GM23338 (cell line): ENCODE measurements around the gene NOVA2. TPM values are rescaled to one million over a fixed set of nuclear protein-coding genes. Genes with fewer than 3 reads are reported as not detected.

ENCODE experiments used
- ATAC-seq: fragments of 200-7000 bp; cut with Tn5 transposase; 3 replicates; pipeline ENCODE4 v1.9.1; 2020
- DNase-seq: peaks from one replicate; pipeline ENCODE4 v3.0.0-alpha.2; 2015; ENCODE audit warnings: low spot score
- H2AFZ ChIP-seq: fragments of 200-600 bp; sonication (generic); 2 replicates; pipeline ENCODE4 v1.8.0; 2016; ENCODE audit warnings: antibody characterized with exemption, mild to moderate bottlenecking, moderate library complexity
- H3F3A ChIP-seq: fragments of 200-600 bp; sonication (generic); replicated peaks from 2 replicates; pipeline ENCODE4 v1.8.0; 2017; ENCODE audit warnings: antibody characterized with exemption, mixed run types, low read depth
- H3K27ac ChIP-seq: fragments of 200-600 bp; sonication (generic); 2 replicates; pipeline ENCODE4 v1.6.1; 2016; ENCODE audit warnings: low read depth
- H3K27me3 ChIP-seq: fragments of 200-600 bp; sonication (generic); 2 replicates; pipeline ENCODE4 v1.8.0; 2016; ENCODE audit warnings: mild to moderate bottlenecking, mixed run types, moderate library complexity; ENCODE audit not compliant: insufficient read depth
- H3K36me3 ChIP-seq: fragments of 200-600 bp; sonication (generic); 2 replicates; pipeline ENCODE4 v1.8.0; 2016; ENCODE audit warnings: mild to moderate bottlenecking; ENCODE audit not compliant: insufficient read depth
- H3K4me1 ChIP-seq: fragments of 200-600 bp; sonication (generic); 2 replicates; pipeline ENCODE4 v1.8.0; 2016; ENCODE audit warnings: mild to moderate bottlenecking, moderate library complexity; ENCODE audit not compliant: insufficient read depth
- H3K4me2 ChIP-seq: fragments of 200-600 bp; sonication (generic); 2 replicates; pipeline ENCODE4 v1.7.1; 2017; ENCODE audit warnings: mixed run types
- H3K4me3 ChIP-seq: fragments of 200-600 bp; sonication (generic); 2 replicates; pipeline ENCODE4 v1.6.1; 2016; ENCODE audit warnings: mixed run types
- H3K79me2 ChIP-seq: fragments of 200-600 bp; sonication (generic); replicated peaks from 2 replicates; pipeline ENCODE4 v1.8.0; 2017; ENCODE audit warnings: mild to moderate bottlenecking; ENCODE audit not compliant: insufficient read depth
- H3K9me2 ChIP-seq: fragments of 200-600 bp; sonication (generic); 2 replicates; pipeline ENCODE4 v1.8.0; 2017; ENCODE audit not compliant: insufficient read depth
- H4K20me1 ChIP-seq: fragments of 200-600 bp; sonication (generic); replicated peaks from 2 replicates; pipeline ENCODE4 v1.8.0; 2017; ENCODE audit warnings: mild to moderate bottlenecking; ENCODE audit not compliant: insufficient read depth
- H3K27ac Mint-ChIP-seq: 2 replicates; pipeline ENCODE4 v1.8.0; 2020; ENCODE audit warnings: inconsistent platforms, mild to moderate bottlenecking, moderate library complexity, mixed read lengths
- H3K27me3 Mint-ChIP-seq: 3 replicates; pipeline ENCODE4 v1.8.0; 2022; ENCODE audit warnings: low read depth, mild to moderate bottlenecking, moderate library complexity, mixed read lengths, inconsistent platforms; ENCODE audit not compliant: insufficient read depth, poor library complexity
- H3K36me3 Mint-ChIP-seq: 3 replicates; pipeline ENCODE4 v1.8.0; 2021; ENCODE audit warnings: low read depth, mild to moderate bottlenecking, inconsistent platforms, moderate library complexity, mixed read lengths
- H3K4me1 Mint-ChIP-seq: 3 replicates; pipeline ENCODE4 v1.8.0; 2020; ENCODE audit warnings: mild to moderate bottlenecking, inconsistent platforms, mixed read lengths
- H3K4me3 Mint-ChIP-seq: 3 replicates; pipeline ENCODE4 v1.8.0; 2021; ENCODE audit warnings: moderate library complexity, mild to moderate bottlenecking, inconsistent platforms, mixed read lengths
- H3K9me3 Mint-ChIP-seq: 3 replicates; pipeline ENCODE4 v1.8.0; 2020; ENCODE audit warnings: moderate library complexity, mild to moderate bottlenecking, inconsistent platforms, mixed read lengths
- CREB1 ChIP-seq: fragments of 250-450 bp; sonication (Bioruptor Pico); IDR thresholded peaks from 2 replicates; pipeline ENCODE4 v1.5.0; 2020; ENCODE audit warnings: low read depth, mild to moderate bottlenecking, moderate library complexity
- CTCF ChIP-seq, 2 experiments: fragments of 200-600 bp in 1 of 2; sonication (generic) in 1 of 2; conservative IDR thresholded peaks; 2 replicates each; pipeline versions ENCODE4 v1.5.1 to v1.6.1; 2016 to 2017; ENCODE audit warnings: antibody characterized with exemption in 2 of 2, low read depth in 2 of 2, mild to moderate bottlenecking in 2 of 2, moderate library complexity in 1 of 2
- ETS1 ChIP-seq: IDR thresholded peaks from 2 replicates; pipeline ENCODE4 v1.6.1; 2016; ENCODE audit warnings: antibody characterized with exemption
- EZH2 ChIP-seq: fragments of 200-600 bp; sonication (generic); IDR thresholded peaks from one replicate; pipeline ENCODE4 v1.8.0; 2017; ENCODE audit warnings: antibody characterized with exemption, mild to moderate bottlenecking, low read depth; ENCODE audit not compliant: unreplicated experiment
- EZH2phosphoT487 ChIP-seq: fragments of 200-600 bp; sonication (generic); IDR thresholded peaks from one replicate; pipeline ENCODE4 v1.8.1; 2018; ENCODE audit warnings: antibody characterized with exemption; ENCODE audit not compliant: unreplicated experiment
- JUNB ChIP-seq: IDR thresholded peaks from one replicate; pipeline ENCODE4 v1.6.1; 2016; ENCODE audit warnings: antibody characterized with exemption; ENCODE audit not compliant: unreplicated experiment
- NANOG ChIP-seq: IDR thresholded peaks from 2 replicates; pipeline ENCODE4 v1.6.1; 2016; ENCODE audit warnings: antibody characterized with exemption, borderline replicate concordance
- POLR2AphosphoS5 ChIP-seq: IDR thresholded peaks from 2 replicates; pipeline ENCODE4 v1.6.1; 2016; ENCODE audit warnings: antibody characterized with exemption, low read depth
- STAT1 ChIP-seq: IDR thresholded peaks from one replicate; pipeline ENCODE4 v1.6.1; 2016; ENCODE audit warnings: antibody characterized with exemption; ENCODE audit not compliant: unreplicated experiment
- ZNF114 ChIP-seq: fragments of 250-450 bp; sonication (Bioruptor Pico); IDR thresholded peaks from 2 replicates; pipeline ENCODE4 v1.5.0; 2020; ENCODE audit warnings: mild to moderate bottlenecking, moderate library complexity
- ZNF331 ChIP-seq: fragments of 250-450 bp; sonication (Bioruptor Pico); IDR thresholded peaks from 2 replicates; pipeline ENCODE4 v1.5.0; 2020; ENCODE audit warnings: low read depth, mild to moderate bottlenecking, moderate library complexity
- ZNF462 ChIP-seq: fragments of 250-450 bp; sonication (Bioruptor Pico); IDR thresholded peaks from 2 replicates; pipeline ENCODE4 v1.5.0; 2020; ENCODE audit warnings: mild to moderate bottlenecking, moderate library complexity
- polyA plus RNA-seq: library from polyadenylated mRNA; unstranded; fragments of >200 nt; fragmentation: Nextera tagmentation; extraction: Ambion mirVana; gene quantifications from 2 replicates; pipeline ENCODE4 v1.2.1, GENCODE V29; 2016
- total RNA-seq: library from RNA; depleted of rRNA; stranded (reverse); fragments of >200 nt; shearing (Covaris generic); gene quantifications from 2 replicates; pipeline ENCODE4 v1.2.3, GENCODE V29; 2014
- TF ChIP-seq, protein P1 (sequence below): IDR thresholded peaks from one replicate; pipeline ENCODE4 v1.6.1; 2018; ENCODE audit warnings: antibody characterized with exemption; ENCODE audit not compliant: unreplicated experiment

The NOVA2 gene
- total and polyA plus RNA-seq, 2 experiments from 2014 or later = 5.1 to 13.7 TPM

GRCh38 chr19:45972081-45972946 is 1.4 kb downstream of the NOVA2 start:
- H2AFZ ChIP-seq = no peak overlapping the region
- Mint-ChIP-seq H3K27me3 (peaks cover 17% of the 10 kb centered on the region), H3K27ac (no peak overlapping the region), H3K4me1 (peaks cover 28% of the 10 kb centered on the region), H3K9me3 (no peaks in the 10 kb centered on the region), H3K4me3 (peak overlapping the region; percentile 62), H3K36me3 (no peaks in the 10 kb centered on the region)
- 0 out of 2 replicates have a peak, but pooled peaks cover 2% of the 10 kb centered on the region for H3K27me3 ChIP-seq
- H3K4me2 ChIP-seq = peak overlapping the region; percentile 78
- TF ChIP-seq, protein P1, sequence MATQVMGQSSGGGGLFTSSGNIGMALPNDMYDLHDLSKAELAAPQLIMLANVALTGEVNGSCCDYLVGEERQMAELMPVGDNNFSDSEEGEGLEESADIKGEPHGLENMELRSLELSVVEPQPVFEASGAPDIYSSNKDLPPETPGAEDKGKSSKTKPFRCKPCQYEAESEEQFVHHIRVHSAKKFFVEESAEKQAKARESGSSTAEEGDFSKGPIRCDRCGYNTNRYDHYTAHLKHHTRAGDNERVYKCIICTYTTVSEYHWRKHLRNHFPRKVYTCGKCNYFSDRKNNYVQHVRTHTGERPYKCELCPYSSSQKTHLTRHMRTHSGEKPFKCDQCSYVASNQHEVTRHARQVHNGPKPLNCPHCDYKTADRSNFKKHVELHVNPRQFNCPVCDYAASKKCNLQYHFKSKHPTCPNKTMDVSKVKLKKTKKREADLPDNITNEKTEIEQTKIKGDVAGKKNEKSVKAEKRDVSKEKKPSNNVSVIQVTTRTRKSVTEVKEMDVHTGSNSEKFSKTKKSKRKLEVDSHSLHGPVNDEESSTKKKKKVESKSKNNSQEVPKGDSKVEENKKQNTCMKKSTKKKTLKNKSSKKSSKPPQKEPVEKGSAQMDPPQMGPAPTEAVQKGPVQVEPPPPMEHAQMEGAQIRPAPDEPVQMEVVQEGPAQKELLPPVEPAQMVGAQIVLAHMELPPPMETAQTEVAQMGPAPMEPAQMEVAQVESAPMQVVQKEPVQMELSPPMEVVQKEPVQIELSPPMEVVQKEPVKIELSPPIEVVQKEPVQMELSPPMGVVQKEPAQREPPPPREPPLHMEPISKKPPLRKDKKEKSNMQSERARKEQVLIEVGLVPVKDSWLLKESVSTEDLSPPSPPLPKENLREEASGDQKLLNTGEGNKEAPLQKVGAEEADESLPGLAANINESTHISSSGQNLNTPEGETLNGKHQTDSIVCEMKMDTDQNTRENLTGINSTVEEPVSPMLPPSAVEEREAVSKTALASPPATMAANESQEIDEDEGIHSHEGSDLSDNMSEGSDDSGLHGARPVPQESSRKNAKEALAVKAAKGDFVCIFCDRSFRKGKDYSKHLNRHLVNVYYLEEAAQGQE = no peak
- no peak for TF ChIP-seq CTCF (conservative IDR thresholded peaks at IDR 0.05; ENCODE audit: low read depth in 2 of 2)
- TF ChIP-seq NANOG = no peak
- TF ChIP-seq JUNB = no peak
- TF ChIP-seq ETS1 = no peak
- TF ChIP-seq ZNF331 (CRISPR knock-in tag) = no peak
- TF ChIP-seq EZH2 = no peak
- no peak for TF ChIP-seq ZNF114
- no peak for TF ChIP-seq CREB1 (CRISPR knock-in tag)
- TF ChIP-seq POLR2AphosphoS5 = no peak
- no peak for TF ChIP-seq ZNF462 (CRISPR knock-in tag)
- no peak for TF ChIP-seq STAT1
- no peak for TF ChIP-seq EZH2phosphoT487
- peaks cover 3% of the 10 kb centered on the region; the same call in 1 of the 2 replicates for H3K4me1 ChIP-seq
- no peaks in the 10 kb centered on the region for H3K79me2 ChIP-seq
- H3K9me2 ChIP-seq = no peaks in the 10 kb centered on the region
- DNase-seq (no peak), ATAC-seq (no peak)
- peaks cover 5% of the 10 kb centered on the region; the same call in 1 of the 2 replicates for H3F3A ChIP-seq
- peaks cover 5% of the 10 kb centered on the region; the same call in 1 of the 2 replicates for H4K20me1 ChIP-seq
- H3K4me3 ChIP-seq = peak overlapping the region; percentile 59
- H3K27ac ChIP-seq = no peak overlapping the region
- no peaks in the 10 kb centered on the region for H3K36me3 ChIP-seq
